ENCODE measurements around the gene ADGRL1. TPM values are rescaled to one million over a fixed set of nuclear protein-coding genes. Genes with fewer than 3 reads are reported as not detected.

The ADGRL1 gene
- total and polyA plus RNA-seq, 2 of the 8 experiments (the other 6 are each of a cell fraction or from before 2014, with no cell fraction given) = 95.6 to 112 TPM

DNA sequence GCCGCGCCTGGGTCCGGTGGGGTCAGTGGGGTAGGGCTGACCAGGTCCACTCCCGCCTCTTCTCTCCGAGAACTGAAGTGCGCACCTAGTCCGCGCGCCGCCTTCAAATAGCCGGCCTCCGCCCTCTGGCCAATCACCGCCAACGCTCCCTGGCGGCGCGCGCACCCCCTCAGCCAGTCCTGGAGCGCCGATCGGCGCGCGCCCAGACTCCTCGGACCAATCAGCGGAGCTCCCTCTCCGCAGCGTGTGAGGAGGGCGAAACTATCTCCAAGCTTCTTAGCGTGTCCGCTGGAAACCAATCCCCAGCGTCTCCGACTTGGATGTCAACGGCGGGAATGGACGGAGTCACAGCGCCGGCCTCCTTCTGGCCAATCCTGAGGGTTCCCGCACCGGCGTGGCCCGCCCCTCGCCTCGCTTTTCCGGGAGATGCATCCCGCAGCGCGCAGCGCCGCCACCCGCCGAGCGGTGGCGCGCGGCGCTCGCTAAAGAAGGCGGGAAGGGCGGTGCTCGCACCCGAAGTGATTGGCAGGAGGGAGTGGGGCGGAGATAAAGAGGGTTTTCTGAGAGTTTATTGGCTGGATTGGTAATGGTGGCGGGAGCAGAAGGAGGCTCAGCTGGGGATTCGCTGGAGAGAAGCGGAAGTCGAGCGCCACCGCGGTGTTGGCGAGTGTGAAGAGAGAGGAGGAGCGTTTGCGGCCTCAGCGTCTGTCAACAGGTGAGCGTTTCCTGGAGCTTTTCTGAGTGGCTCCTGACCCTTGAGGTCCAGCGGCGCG, 69.3 kb downstream of the ADGRL1 start, which contains the start of gene ASF1B (continued):
- TF ChIP-seq, protein P1, sequence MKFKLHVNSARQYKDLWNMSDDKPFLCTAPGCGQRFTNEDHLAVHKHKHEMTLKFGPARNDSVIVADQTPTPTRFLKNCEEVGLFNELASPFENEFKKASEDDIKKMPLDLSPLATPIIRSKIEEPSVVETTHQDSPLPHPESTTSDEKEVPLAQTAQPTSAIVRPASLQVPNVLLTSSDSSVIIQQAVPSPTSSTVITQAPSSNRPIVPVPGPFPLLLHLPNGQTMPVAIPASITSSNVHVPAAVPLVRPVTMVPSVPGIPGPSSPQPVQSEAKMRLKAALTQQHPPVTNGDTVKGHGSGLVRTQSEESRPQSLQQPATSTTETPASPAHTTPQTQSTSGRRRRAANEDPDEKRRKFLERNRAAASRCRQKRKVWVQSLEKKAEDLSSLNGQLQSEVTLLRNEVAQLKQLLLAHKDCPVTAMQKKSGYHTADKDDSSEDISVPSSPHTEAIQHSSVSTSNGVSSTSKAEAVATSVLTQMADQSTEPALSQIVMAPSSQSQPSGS (IDR thresholded peaks at IDR 0.05; ENCODE audit: low read length) = peak; percentile 55; the same call in 1 of the 2 replicates
- no peak for TF ChIP-seq CTBP2 (IDR thresholded peaks at IDR 0.05; ENCODE audit: borderline replicate concordance, insufficient read depth, insufficient read length, low read length)
- peak; percentile 89 for TF ChIP-seq TAF1 (IDR thresholded peaks at IDR 0.05; ENCODE audit: low read depth, low read length)
- peak; percentile 70 to 75 for TF ChIP-seq RAD21 (IDR thresholded peaks at IDR 0.05 in 1 of 2, conservative IDR thresholded peaks at IDR 0.05 in 1 of 2; ENCODE audit: low read depth in 2 of 2, low read length in 2 of 2)
- no peak for TF ChIP-seq GTF2F1 (IDR thresholded peaks at IDR 0.05; ENCODE audit: borderline replicate concordance, low read depth, low read length)
- no peak for TF ChIP-seq TCF12 (IDR thresholded peaks at IDR 0.05; ENCODE audit: low read depth, low read length)
- TF ChIP-seq SP1 (IDR thresholded peaks at IDR 0.05; ENCODE audit: low read depth, low read length) = peak; percentile 76; the same call in 1 of the 2 replicates
- TF ChIP-seq HDAC6 (IDR thresholded peaks at IDR 0.05; ENCODE audit: low read depth, low read length) = no peak
- no peak for TF ChIP-seq TEAD4 (IDR thresholded peaks at IDR 0.05; ENCODE audit: low read depth, low read length)
- TF ChIP-seq, protein P2, sequence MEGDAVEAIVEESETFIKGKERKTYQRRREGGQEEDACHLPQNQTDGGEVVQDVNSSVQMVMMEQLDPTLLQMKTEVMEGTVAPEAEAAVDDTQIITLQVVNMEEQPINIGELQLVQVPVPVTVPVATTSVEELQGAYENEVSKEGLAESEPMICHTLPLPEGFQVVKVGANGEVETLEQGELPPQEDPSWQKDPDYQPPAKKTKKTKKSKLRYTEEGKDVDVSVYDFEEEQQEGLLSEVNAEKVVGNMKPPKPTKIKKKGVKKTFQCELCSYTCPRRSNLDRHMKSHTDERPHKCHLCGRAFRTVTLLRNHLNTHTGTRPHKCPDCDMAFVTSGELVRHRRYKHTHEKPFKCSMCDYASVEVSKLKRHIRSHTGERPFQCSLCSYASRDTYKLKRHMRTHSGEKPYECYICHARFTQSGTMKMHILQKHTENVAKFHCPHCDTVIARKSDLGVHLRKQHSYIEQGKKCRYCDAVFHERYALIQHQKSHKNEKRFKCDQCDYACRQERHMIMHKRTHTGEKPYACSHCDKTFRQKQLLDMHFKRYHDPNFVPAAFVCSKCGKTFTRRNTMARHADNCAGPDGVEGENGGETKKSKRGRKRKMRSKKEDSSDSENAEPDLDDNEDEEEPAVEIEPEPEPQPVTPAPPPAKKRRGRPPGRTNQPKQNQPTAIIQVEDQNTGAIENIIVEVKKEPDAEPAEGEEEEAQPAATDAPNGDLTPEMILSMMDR (IDR thresholded peaks at IDR 0.05; ENCODE audit: control extremely low read depth in 1 of 3, insufficient read depth in 1 of 3, low read depth in 1 of 3, low read length in 3 of 3) = peak; percentile 37 to 63 (median 55)
- TF ChIP-seq CEBPB (IDR thresholded peaks at IDR 0.05; ENCODE audit: low read depth, low read length) = no peak
- TF ChIP-seq, protein P3, sequence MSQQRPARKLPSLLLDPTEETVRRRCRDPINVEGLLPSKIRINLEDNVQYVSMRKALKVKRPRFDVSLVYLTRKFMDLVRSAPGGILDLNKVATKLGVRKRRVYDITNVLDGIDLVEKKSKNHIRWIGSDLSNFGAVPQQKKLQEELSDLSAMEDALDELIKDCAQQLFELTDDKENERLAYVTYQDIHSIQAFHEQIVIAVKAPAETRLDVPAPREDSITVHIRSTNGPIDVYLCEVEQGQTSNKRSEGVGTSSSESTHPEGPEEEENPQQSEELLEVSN (IDR thresholded peaks at IDR 0.05) = peak; percentile 98
- TF ChIP-seq JUN (IDR thresholded peaks at IDR 0.05; ENCODE audit: low read depth, low read length) = no peak
- TF ChIP-seq ASH2L (IDR thresholded peaks at IDR 0.05; ENCODE audit: low read length) = peak; percentile 5
- peak; percentile 6 for TF ChIP-seq CREB1 (IDR thresholded peaks at IDR 0.05)
